Neural progenitor cell (in vitro differentiated cells): ENCODE measurements around the gene FHOD3. TPM values are rescaled to one million over a fixed set of nuclear protein-coding genes. Genes with fewer than 3 reads are reported as not detected.
"Not testable (repeated sequence)": the region's sequence is repeated elsewhere in the genome, so short reads cannot be mapped to it uniquely, and the experiment has no call there.

Source experiments
- DNase-seq: peaks from one replicate; pipeline ENCODE4 v3.0.0-alpha.2; 2016; ENCODE audit warnings: low spot score
- H2AFZ ChIP-seq: fragments of 200-600 bp; sonication (generic); replicated peaks from 2 replicates; pipeline ENCODE4 v1.6.1; 2016; ENCODE audit warnings: antibody characterized with exemption
- H3F3A ChIP-seq: fragments of 200-600 bp; sonication (generic); 2 replicates; pipeline ENCODE4 v1.6.1; 2016; ENCODE audit warnings: antibody characterized with exemption, low read depth
- H3K27ac ChIP-seq: fragments of 200-600 bp; sonication (generic); 2 replicates; pipeline ENCODE4 v1.5.1; 2016; ENCODE audit warnings: mild to moderate bottlenecking
- H3K27me3 ChIP-seq: fragments of 200-600 bp; sonication (generic); 2 replicates; pipeline ENCODE4 v1.6.1; 2016; ENCODE audit warnings: mild to moderate bottlenecking, moderate library complexity
- H3K36me3 ChIP-seq: fragments of 200-600 bp; sonication (generic); 2 replicates; pipeline ENCODE4 v1.5.1; 2016
- H3K4me1 ChIP-seq: fragments of 200-600 bp; sonication (generic); 2 replicates; pipeline ENCODE4 v1.6.1; 2016; ENCODE audit warnings: mixed run types
- H3K4me2 ChIP-seq: fragments of 200-600 bp; sonication (generic); 2 replicates; pipeline ENCODE4 v1.6.1; 2016
- H3K4me3 ChIP-seq: fragments of 200-600 bp; sonication (generic); 2 replicates; pipeline ENCODE4 v1.5.1; 2016
- H3K79me2 ChIP-seq: fragments of 200-600 bp; sonication (generic); 2 replicates; pipeline ENCODE4 v1.6.1; 2016; ENCODE audit warnings: low read depth
- H3K9ac ChIP-seq: fragments of 200-600 bp; sonication (generic); 2 replicates; pipeline ENCODE4 v1.6.1; 2016
- H3K9me3 ChIP-seq: fragments of 200-600 bp; sonication (generic); 2 replicates; pipeline ENCODE4 v1.5.1; 2016; ENCODE audit warnings: low read depth
- H4K20me1 ChIP-seq: fragments of 200-600 bp; sonication (generic); 2 replicates; pipeline ENCODE4 v1.6.1; 2016; ENCODE audit warnings: low read depth
- H3K27ac Mint-ChIP-seq: 3 replicates; pipeline ENCODE4 v1.8.0; 2021; ENCODE audit warnings: mixed read lengths
- H3K27me3 Mint-ChIP-seq: 2 replicates; pipeline ENCODE4 v1.8.0; 2022; ENCODE audit warnings: low read depth, mild to moderate bottlenecking, inconsistent platforms, moderate library complexity, mixed read lengths; ENCODE audit not compliant: insufficient read depth
- H3K36me3 Mint-ChIP-seq: 3 replicates; pipeline ENCODE4 v1.8.0; 2021; ENCODE audit warnings: mixed read lengths
- H3K4me1 Mint-ChIP-seq: 3 replicates; pipeline ENCODE4 v1.8.0; 2021; ENCODE audit warnings: mixed read lengths
- H3K4me3 Mint-ChIP-seq: 3 replicates; pipeline ENCODE4 v1.8.0; 2021; ENCODE audit warnings: mild to moderate bottlenecking, moderate library complexity, mixed read lengths
- H3K9me3 Mint-ChIP-seq: 3 replicates; pipeline ENCODE4 v1.8.0; 2020; ENCODE audit warnings: mixed read lengths
- CTCF ChIP-seq: fragments of 200-600 bp; sonication (generic); IDR thresholded peaks from 2 replicates; pipeline ENCODE4 v1.5.1; 2017; ENCODE audit warnings: antibody characterized with exemption, mild to moderate bottlenecking
- EZH2 ChIP-seq: fragments of 200-600 bp; sonication (generic); IDR thresholded peaks from 2 replicates; pipeline ENCODE4 v1.6.1; 2017; ENCODE audit warnings: antibody characterized with exemption, mild to moderate bottlenecking, moderate library complexity
- EZH2phosphoT487 ChIP-seq: fragments of 200-600 bp; sonication (generic); IDR thresholded peaks from 2 replicates; pipeline ENCODE4 v1.6.1; 2017; ENCODE audit warnings: antibody characterized with exemption
- total RNA-seq: library from RNA; depleted of rRNA; stranded (reverse); fragments of >200 nt; gene quantifications from 2 replicates; pipeline ENCODE4 v1.2.3, GENCODE V29; 2015; ENCODE audit warnings: low replicate concordance

FHOD3 gene
- total RNA-seq, 1 donor from 2014 or later: 69.7 TPM

- Histone ChIP-seq H3K4me2 (no peak overlapping the region), H3K79me2 (no peaks in the 10 kb centered on the region), H3K4me1 (no peaks in the 10 kb centered on the region), H3K36me3 (peaks cover 13% of the 10 kb centered on the region), H3K9me3 (no peaks in the 10 kb centered on the region), H2AFZ (no peak overlapping the region), H4K20me1 (no peaks in the 10 kb centered on the region), H3K27ac (no peak overlapping the region), H3K27me3 (no peaks in the 10 kb centered on the region), H3K9ac (no peak overlapping the region), H3K4me3 (no peak overlapping the region), H3F3A (peaks cover 17% of the 10 kb centered on the region)
- H3K27me3 Mint-ChIP-seq: no peaks in the 10 kb centered on the region
- H3K9me3 Mint-ChIP-seq: no peaks in the 10 kb centered on the region
- H3K4me3 Mint-ChIP-seq: no peak overlapping the region
- no peak for DNase-seq
- H3K36me3 Mint-ChIP-seq: peaks cover 23% of the 10 kb centered on the region
- H3K4me1 Mint-ChIP-seq: no peaks in the 10 kb centered on the region
- TF ChIP-seq CTCF: no peak
- TF ChIP-seq EZH2phosphoT487: no peak
- TF ChIP-seq EZH2: no peak
- no peak overlapping the region for H3K27ac Mint-ChIP-seq
Measured at GRCh38 chr18:36761186-36761698, 463.7 kb downstream of the FHOD3 start.

- Histone ChIP-seq H3K36me3 (peaks cover 13% of the 10 kb centered on the region), H3F3A (peaks cover 15% of the 10 kb centered on the region), H3K9me3 (no peaks in the 10 kb centered on the region), H3K27ac (no peak overlapping the region), H3K4me2 (no peak overlapping the region), H3K79me2 (no peaks in the 10 kb centered on the region), H4K20me1 (no peaks in the 10 kb centered on the region), H2AFZ (no peak overlapping the region), H3K27me3 (no peaks in the 10 kb centered on the region), H3K4me1 (no peaks in the 10 kb centered on the region), H3K4me3 (no peak overlapping the region), H3K9ac (no peak overlapping the region)
- H3K4me3 Mint-ChIP-seq: no peak overlapping the region
- H3K9me3 Mint-ChIP-seq: no peaks in the 10 kb centered on the region
- no peak for DNase-seq
- peaks cover 23% of the 10 kb centered on the region for H3K36me3 Mint-ChIP-seq
- no peak overlapping the region for H3K27ac Mint-ChIP-seq
- H3K4me1 Mint-ChIP-seq: no peaks in the 10 kb centered on the region
- no peaks in the 10 kb centered on the region for H3K27me3 Mint-ChIP-seq
- TF ChIP-seq CTCF (no peak), EZH2 (no peak), EZH2phosphoT487 (no peak)
Measured at GRCh38 chr18:36762074-36762473, 464.6 kb downstream of the FHOD3 start.

GRCh38 chr18:36762965-36763364 is 465.5 kb downstream of the FHOD3 start:
- not testable (repeated sequence) for H3K9me3 Mint-ChIP-seq, H3K27me3 ChIP-seq, DNase-seq, H4K20me1 ChIP-seq, H3K27ac Mint-ChIP-seq, H3K9me3 ChIP-seq, H3K4me1 Mint-ChIP-seq, H3K4me2 ChIP-seq, H2AFZ ChIP-seq, H3K79me2 ChIP-seq, H3K27ac ChIP-seq, H3K9ac ChIP-seq, H3K4me3 Mint-ChIP-seq, H3K27me3 Mint-ChIP-seq, H3K4me3 ChIP-seq, H3K4me1 ChIP-seq
- H3F3A ChIP-seq: peaks cover 15% of the 10 kb centered on the region
- H3K36me3 Mint-ChIP-seq: peaks cover 23% of the 10 kb centered on the region
- H3K36me3 ChIP-seq: peaks cover 13% of the 10 kb centered on the region

GRCh38 chr18:36766836-36767235 is 469.3 kb downstream of the FHOD3 start:
- Mint-ChIP-seq H3K27me3 (no peaks in the 10 kb centered on the region), H3K4me1 (peaks cover 5% of the 10 kb centered on the region), H3K36me3 (peaks cover 10% of the 10 kb centered on the region), H3K27ac (no peak overlapping the region), H3K4me3 (no peak overlapping the region), H3K9me3 (no peaks in the 10 kb centered on the region)
- H3K4me3 ChIP-seq: no peak overlapping the region
- H3K27ac ChIP-seq: no peak overlapping the region
- no peak overlapping the region for H2AFZ ChIP-seq
- DNase-seq: no peak
- H3K27me3 ChIP-seq: no peaks in the 10 kb centered on the region
- peaks cover 15% of the 10 kb centered on the region for H3F3A ChIP-seq
- H4K20me1 ChIP-seq: no peaks in the 10 kb centered on the region
- H3K4me2 ChIP-seq: no peak overlapping the region
- no peaks in the 10 kb centered on the region for H3K79me2 ChIP-seq
- peaks cover 13% of the 10 kb centered on the region for H3K36me3 ChIP-seq
- TF ChIP-seq EZH2: no peak
- TF ChIP-seq EZH2phosphoT487: no peak
- no peak for TF ChIP-seq CTCF
- H3K9me3 ChIP-seq: no peaks in the 10 kb centered on the region
- no peaks in the 10 kb centered on the region for H3K4me1 ChIP-seq
- H3K9ac ChIP-seq: no peak overlapping the region
